Kidney tubule cell (primary cell): ENCODE data around the gene BLID.
A peak's percentile ranks its signal among the peaks of the same experiment; 100 is the strongest.

Experiments used
- DNase-seq: peaks from one replicate; pipeline ENCODE4 v3.0.0-alpha.2; 2018; ENCODE audit warnings: low spot score

BLID gene

GRCh38 chr11:122139595-122139866 lies 23.5 kb upstream of the BLID start:
- no peak for DNase-seq

- DNase-seq: peak; percentile 32
Measured at GRCh38 chr11:122138744-122139594, 23.0 kb upstream of the BLID start.

GRCh38 chr11:122137078-122137793 lies 21.2 kb upstream of the BLID start:
- DNase-seq: peak; percentile 74

GRCh38 chr11:122131126-122131525 lies 15.1 kb upstream of the BLID start:
- no peak for DNase-seq

- DNase-seq: no peak
Measured at GRCh38 chr11:122128146-122128545, 12.1 kb upstream of the BLID start.

GRCh38 chr11:122127020-122127419 lies 11.0 kb upstream of the BLID start:
- DNase-seq: no peak

GRCh38 chr11:122126024-122126688 lies 10.1 kb upstream of the BLID start:
- DNase-seq: no peak

GRCh38 chr11:122123263-122123929 lies 7.4 kb upstream of the BLID start:
- no peak for DNase-seq

- DNase-seq: no peak
Measured at GRCh38 chr11:122122179-122122578, 6.2 kb upstream of the BLID start.

GRCh38 chr11:122120096-122120495 lies 4.1 kb upstream of the BLID start:
- no peak for DNase-seq

- no peak for DNase-seq
Measured at GRCh38 chr11:122116591-122116990, 576 bp upstream of the BLID start.

- DNase-seq: no peak
Measured at GRCh38 chr11:122114976-122115375, 1.0 kb downstream of the BLID start.

GRCh38 chr11:122113836-122114825 lies 1.9 kb downstream of the BLID start:
- no peak for DNase-seq

- no peak for DNase-seq
Measured at GRCh38 chr11:122112470-122113365, 3.3 kb downstream of the BLID start.

GRCh38 chr11:122109932-122110331 lies 6.1 kb downstream of the BLID start:
- no peak for DNase-seq

- no peak for DNase-seq
Measured at GRCh38 chr11:122108828-122109227, 7.2 kb downstream of the BLID start.

- peak; percentile 59 for DNase-seq
Measured at GRCh38 chr11:122108192-122108799, 7.7 kb downstream of the BLID start.

- no peak for DNase-seq
Measured at GRCh38 chr11:122107566-122107965, 8.4 kb downstream of the BLID start.

GRCh38 chr11:122107045-122107444 lies 9.0 kb downstream of the BLID start:
- DNase-seq: no peak
